ENCODE measurements around the gene ACSL1. TPM values are rescaled to one million over a fixed set of nuclear protein-coding genes. Genes with fewer than 3 reads are reported as not detected.

ACSL1 gene
- total and polyA plus RNA-seq, 2 donors from 2014 or later: 98.1 to 322 TPM

- intact Hi-C loops (cut with DNase I): no loop called here
- Histone ChIP-seq H3K4me1 (ENCODE audit: control insufficient read depth in 2 of 3, insufficient read depth in 2 of 3, low read depth in 1 of 3, low read length in 3 of 3) (no peaks in the 10 kb centered on the region), H3K27me3 (ENCODE audit: control insufficient read depth, insufficient read depth, low read length) (no peaks in the 10 kb centered on the region), H3K9ac (ENCODE audit: low read length in 3 of 3) (no peak overlapping the region), H3K4me3 (ENCODE audit: low read length in 3 of 3) (no peak overlapping the region), H3K36me3 (ENCODE audit: control insufficient read depth in 2 of 3, insufficient read depth in 3 of 3, low read length in 3 of 3) (no peaks in the 10 kb centered on the region), H3K9me3 (ENCODE audit: control insufficient read depth in 2 of 3, insufficient read depth in 1 of 3, low read length in 3 of 3) (no peaks in the 10 kb centered on the region), H3K27ac (ENCODE audit: low read depth in 2 of 2, low read length in 2 of 2) (no peak overlapping the region)
- no peak for TF ChIP-seq CTCF (IDR thresholded peaks at IDR 0.05; ENCODE audit: borderline replicate concordance, extremely low read depth, insufficient read depth)
- no peak for FAIRE-seq
- DNase-seq: no peak
Measured at GRCh38 chr4:184868623-184869022, 42.9 kb upstream of the ACSL1 start.

GRCh38 chr4:184863916-184864315, 38.1 kb upstream of the ACSL1 start:
- FAIRE-seq (no peak), DNase-seq (no peak)
- Histone ChIP-seq H3K27me3 (ENCODE audit: control insufficient read depth, insufficient read depth, low read length) (no peaks in the 10 kb centered on the region), H3K36me3 (ENCODE audit: control insufficient read depth in 2 of 3, insufficient read depth in 3 of 3, low read length in 3 of 3) (no peaks in the 10 kb centered on the region), H3K9me3 (ENCODE audit: control insufficient read depth in 2 of 3, insufficient read depth in 1 of 3, low read length in 3 of 3) (no peaks in the 10 kb centered on the region), H3K4me1 (ENCODE audit: control insufficient read depth in 2 of 3, insufficient read depth in 2 of 3, low read depth in 1 of 3, low read length in 3 of 3) (no peaks in the 10 kb centered on the region), H3K27ac (ENCODE audit: low read depth in 2 of 2, low read length in 2 of 2) (no peak overlapping the region), H3K9ac (ENCODE audit: low read length in 3 of 3) (no peak overlapping the region), H3K4me3 (ENCODE audit: low read length in 3 of 3) (no peak overlapping the region)
- intact Hi-C loops (cut with DNase I): no loop called here
- no peak for TF ChIP-seq CTCF (IDR thresholded peaks at IDR 0.05; ENCODE audit: borderline replicate concordance, extremely low read depth, insufficient read depth)

DNA sequence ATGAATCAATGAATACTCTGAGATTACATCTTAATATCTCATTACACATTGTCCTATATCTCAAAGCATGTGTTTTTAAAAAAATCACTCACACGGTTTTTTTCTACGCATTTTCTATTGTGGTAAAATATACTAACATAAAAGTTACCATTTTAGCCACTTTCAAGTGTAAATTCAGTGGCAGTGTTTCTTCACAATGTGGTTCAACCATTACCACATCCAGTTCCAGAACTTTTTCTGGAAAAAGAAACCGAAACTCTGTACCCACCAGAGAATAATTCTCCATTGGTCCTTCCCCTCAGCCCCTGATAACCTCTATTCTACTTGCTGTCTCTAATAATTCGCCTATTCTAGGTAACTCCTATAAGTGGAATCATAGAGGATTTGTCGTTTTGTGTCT, 35.3 kb upstream of the ACSL1 start:
- H3K36me3 ChIP-seq (ENCODE audit: control insufficient read depth in 2 of 3, insufficient read depth in 3 of 3, low read length in 3 of 3): no peaks in the 10 kb centered on the region
- H3K4me3 ChIP-seq (ENCODE audit: low read length in 3 of 3): no peak overlapping the region
- H3K27me3 ChIP-seq (ENCODE audit: control insufficient read depth, insufficient read depth, low read length): no peaks in the 10 kb centered on the region
- TF ChIP-seq CTCF (IDR thresholded peaks at IDR 0.05; ENCODE audit: borderline replicate concordance, extremely low read depth, insufficient read depth): no peak
- intact Hi-C loops (cut with DNase I): no loop called here
- no peaks in the 10 kb centered on the region for H3K4me1 ChIP-seq (ENCODE audit: control insufficient read depth in 2 of 3, insufficient read depth in 2 of 3, low read depth in 1 of 3, low read length in 3 of 3)
- H3K9me3 ChIP-seq (ENCODE audit: control insufficient read depth in 2 of 3, insufficient read depth in 1 of 3, low read length in 3 of 3): no peaks in the 10 kb centered on the region
- H3K9ac ChIP-seq (ENCODE audit: low read length in 3 of 3): no peak overlapping the region
- FAIRE-seq (no peak), DNase-seq (no peak)
- H3K27ac ChIP-seq (ENCODE audit: low read depth in 2 of 2, low read length in 2 of 2): no peak overlapping the region

Data from kidney (tissue), 14 donors.